CD8-positive, alpha-beta memory T cell (primary cell): ENCODE data around the gene RHOXF2B. TPM values are rescaled to one million over a fixed set of nuclear protein-coding genes. Genes with fewer than 3 reads are reported as not detected.
"Not testable (repeated sequence)": the region's sequence is repeated elsewhere in the genome, so short reads cannot be mapped to it uniquely, and the experiment has no call there.

ENCODE experiments used
- CTCF ChIA-PET: fragments of 350-600 bp; sonication (Branson Sonifier 250); formaldehyde crosslinking; loops from one replicate; lab custom pipeline; 2021; ENCODE audit warnings: antibody characterized with exemption; lab: Charles Lee
- POLR2A ChIA-PET: fragments of 350-600 bp; sonication (Branson Sonifier 250); formaldehyde crosslinking; loops from one replicate; lab custom pipeline; 2021; ENCODE audit warnings: antibody characterized with exemption; lab: Charles Lee
- DNase-seq, 5 donors: peaks; one replicate each; pipeline versions ENCODE4 v3.0.0 to v3.0.0-alpha.2; 2020 to 2022; ENCODE audit warnings: mixed read lengths in 1 of 5
- H3K27ac ChIP-seq: one replicate; pipeline ENCODE4 v1.7.0; 2013; ENCODE audit warnings: low read depth, mild to moderate bottlenecking, low read length, moderate library complexity
- H3K27me3 ChIP-seq: 2 replicates; pipeline ENCODE4 v1.7.0; 2013; ENCODE audit warnings: low read length, mild to moderate bottlenecking; ENCODE audit not compliant: insufficient read depth, poor library complexity, severe bottlenecking
- H3K36me3 ChIP-seq: 2 replicates; pipeline ENCODE4 v1.7.0; 2013; ENCODE audit warnings: mild to moderate bottlenecking, low read length, moderate library complexity; ENCODE audit not compliant: insufficient read depth
- H3K4me1 ChIP-seq: 2 replicates; pipeline ENCODE4 v1.7.0; 2013; ENCODE audit warnings: mild to moderate bottlenecking, low read length, moderate library complexity; ENCODE audit not compliant: insufficient read depth
- H3K4me3 ChIP-seq: 2 replicates; pipeline ENCODE4 v1.7.0; 2013; ENCODE audit warnings: mild to moderate bottlenecking, low read length
- H3K9me3 ChIP-seq: 2 replicates; pipeline ENCODE4 v1.7.0; 2013; ENCODE audit warnings: mild to moderate bottlenecking, low read length
- H3K27ac Mint-ChIP-seq, 8 donors: one replicate each; pipeline ENCODE4 v1.8.0; 2020 to 2021; ENCODE audit warnings: mixed read lengths in 8 of 8, mild to moderate bottlenecking in 6 of 8, inconsistent platforms in 3 of 8, moderate library complexity in 3 of 8
- H3K27me3 Mint-ChIP-seq, 2 donors: one replicate each; pipeline ENCODE4 v1.8.0; 2020 to 2021; ENCODE audit warnings: mixed read lengths in 2 of 2, mild to moderate bottlenecking in 1 of 2, moderate library complexity in 1 of 2
- H3K36me3 Mint-ChIP-seq, 3 donors: one replicate each; pipeline ENCODE4 v1.8.0; 2020 to 2021; ENCODE audit warnings: mixed read lengths in 3 of 3, inconsistent platforms in 1 of 3, mild to moderate bottlenecking in 1 of 3
- H3K4me1 Mint-ChIP-seq, 3 donors: one replicate each; pipeline ENCODE4 v1.8.0; 2020 to 2021; ENCODE audit warnings: mixed read lengths in 3 of 3, inconsistent platforms in 1 of 3, mild to moderate bottlenecking in 1 of 3
- H3K4me3 Mint-ChIP-seq, 7 donors: one replicate each; pipeline ENCODE4 v1.8.0; 2020 to 2021; ENCODE audit warnings: mixed read lengths in 7 of 7, mild to moderate bottlenecking in 6 of 7, moderate library complexity in 4 of 7, inconsistent platforms in 2 of 7
- H3K9me3 Mint-ChIP-seq, 5 donors: one replicate each; pipeline ENCODE4 v1.8.0; 2020 to 2022; ENCODE audit warnings: mixed read lengths in 5 of 5, mild to moderate bottlenecking in 3 of 5, moderate library complexity in 2 of 5, inconsistent platforms in 1 of 5
- polyA plus RNA-seq: library from polyadenylated mRNA; unstranded; fragments of 300-500 nt; fragmentation: Illumina TruSeq; gene quantifications from one replicate; pipeline ENCODE4 v1.2.3, GENCODE V29; 2021
- total RNA-seq, 2 experiments: library from RNA; stranded (reverse); gene quantifications; one replicate each; pipeline ENCODE4 v1.2.3, GENCODE V29; 2021

Gene RHOXF2B
- total RNA-seq (not detected), polyA plus RNA-seq (not detected)

DNA sequence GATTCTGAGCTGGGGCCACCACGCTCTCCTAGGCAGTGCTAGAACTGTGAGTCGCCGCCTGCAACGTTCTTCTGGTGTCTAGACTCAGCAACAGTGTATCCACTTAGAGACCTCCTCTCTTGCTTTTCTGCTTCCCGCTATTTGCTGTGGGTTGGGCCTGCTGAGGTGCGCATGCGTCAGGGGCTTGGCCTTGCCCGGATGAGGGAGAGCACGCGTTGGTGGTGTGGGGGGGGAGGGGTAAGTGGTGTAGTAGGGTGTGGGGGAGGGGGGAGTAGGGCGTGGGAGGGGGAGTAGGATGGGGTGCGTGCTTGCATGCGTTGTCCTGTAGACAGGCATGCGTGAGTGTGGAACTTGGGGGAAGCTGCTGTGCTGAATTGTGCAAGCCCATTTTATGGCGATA is at the start of gene RHOXF2B:
RHOXF2B (minus strand) TSS at position 101 of the 400 bp plus-strand sequence. CDS start 138 bp downstream, outside the sequence.
- H3K4me1 ChIP-seq, H3K4me1 Mint-ChIP-seq, H3K9me3 ChIP-seq, H3K4me3 ChIP-seq, POLR2A ChIA-PET, H3K4me3 Mint-ChIP-seq, DNase-seq, CTCF ChIA-PET, H3K27ac Mint-ChIP-seq, H3K27me3 Mint-ChIP-seq, H3K27ac ChIP-seq, H3K36me3 Mint-ChIP-seq, H3K9me3 Mint-ChIP-seq, H3K27me3 ChIP-seq, H3K36me3 ChIP-seq: not testable (repeated sequence)

- Histone ChIP-seq H3K9me3 (no peaks in the 10 kb centered on the region), H3K27me3 (no peaks in the 10 kb centered on the region), H3K4me1 (no peaks in the 10 kb centered on the region), H3K36me3 (no peaks in the 10 kb centered on the region), H3K4me3 (no peak overlapping the region), H3K27ac (no peak overlapping the region)
- no peaks in the 10 kb centered on the region for H3K9me3 Mint-ChIP-seq
- ChIA-PET CTCF (no interaction called here), POLR2A (no interaction called here)
- no peak for DNase-seq
- H3K36me3 Mint-ChIP-seq: no peaks in the 10 kb centered on the region
- H3K4me3 Mint-ChIP-seq: no peak overlapping the region
- H3K27me3 Mint-ChIP-seq: peaks cover 0 to 5% of the 10 kb centered on the region in 2 donors
- H3K27ac Mint-ChIP-seq: no peak overlapping the region
- peaks cover 0 to 7% (median 5%) of the 10 kb centered on the region in 3 donors for H3K4me1 Mint-ChIP-seq
Measured at GRCh38 chrX:120125444-120125843, 48.0 kb upstream of the RHOXF2B start.

DNA sequence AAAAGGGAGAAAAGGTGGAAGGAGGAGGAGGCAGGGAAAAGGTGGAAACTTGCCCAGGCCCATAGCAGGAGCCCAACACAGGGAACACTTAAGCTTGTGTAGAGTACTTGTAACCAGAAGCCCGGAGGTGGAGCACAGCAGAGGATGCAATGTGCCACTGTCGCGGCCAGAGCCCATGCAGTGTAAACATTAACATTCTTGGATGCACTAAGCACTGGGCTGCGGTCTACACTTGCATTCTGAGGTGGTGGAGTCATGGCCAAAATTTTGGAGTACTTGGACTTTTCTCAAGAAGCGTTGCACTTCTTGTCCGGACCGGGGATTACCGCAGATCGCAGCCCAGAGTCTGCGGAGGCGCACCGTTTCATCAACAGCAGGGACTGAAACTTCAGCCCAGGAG is 42.7 kb upstream of the RHOXF2B start:
- no peak overlapping the region for H3K27ac Mint-ChIP-seq
- Histone ChIP-seq H3K36me3 (no peaks in the 10 kb centered on the region), H3K9me3 (no peaks in the 10 kb centered on the region), H3K4me3 (no peak overlapping the region), H3K27ac (no peak overlapping the region), H3K4me1 (no peaks in the 10 kb centered on the region), H3K27me3 (no peaks in the 10 kb centered on the region)
- H3K4me1 Mint-ChIP-seq: no peaks in the 10 kb centered on the region
- ChIA-PET POLR2A (no interaction called here), CTCF (no interaction called here)
- no peaks in the 10 kb centered on the region for H3K36me3 Mint-ChIP-seq
- H3K27me3 Mint-ChIP-seq: peaks cover 0 to 8% of the 10 kb centered on the region in 2 donors
- no peaks in the 10 kb centered on the region for H3K9me3 Mint-ChIP-seq
- no peak for DNase-seq
- H3K4me3 Mint-ChIP-seq: no peak overlapping the region

GRCh38 chrX:120115438-120115963 is 38.0 kb upstream of the RHOXF2B start, which contains the start of gene RHOXF1:
TSS of gene RHOXF1 (minus strand) at chrX:120115913. CDS start at chrX:120115862, 51 bp downstream.
- DNase-seq: no peak
- Histone ChIP-seq H3K27me3 (no peaks in the 10 kb centered on the region), H3K4me3 (no peak within 1 kb of the TSS), H3K27ac (no peak within 1 kb of the TSS), H3K36me3 (no peaks in the 10 kb centered on the region), H3K4me1 (no peaks in the 10 kb centered on the region), H3K9me3 (no peaks in the 10 kb centered on the region)
- H3K9me3 Mint-ChIP-seq: no peaks in the 10 kb centered on the region
- peaks cover 0 to 4% of the 10 kb centered on the region in 2 donors for H3K27me3 Mint-ChIP-seq
- CTCF ChIA-PET: no interaction called here
- no peaks in the 10 kb centered on the region for H3K36me3 Mint-ChIP-seq
- H3K27ac Mint-ChIP-seq: no peak within 1 kb of the TSS
- no peak within 1 kb of the TSS for H3K4me3 Mint-ChIP-seq
- H3K4me1 Mint-ChIP-seq: no peaks in the 10 kb centered on the region
- POLR2A ChIA-PET: no interaction called here

DNA sequence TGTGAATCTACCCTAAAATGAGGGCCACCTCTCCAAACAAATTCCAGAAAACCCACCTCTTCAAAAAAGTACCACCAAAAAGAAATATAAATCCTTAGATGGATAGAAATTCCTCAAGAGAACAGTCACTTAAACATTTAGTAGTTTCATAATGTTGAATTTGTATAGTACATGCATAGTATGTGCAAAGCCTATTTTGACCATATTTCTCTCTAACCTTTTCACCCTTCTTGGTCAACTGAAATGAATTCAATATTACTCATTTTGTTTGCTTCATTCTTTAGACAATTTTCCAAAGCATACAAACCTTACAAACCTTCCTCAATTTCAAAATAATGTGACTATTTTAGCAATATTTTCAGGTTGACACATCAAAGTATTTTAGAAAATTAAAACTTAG is 34.1 kb upstream of the RHOXF2B start:
- CTCF ChIA-PET: no interaction called here
- Mint-ChIP-seq H3K4me3 (no peak overlapping the region), H3K27me3 (peaks cover 0 to 2% of the 10 kb centered on the region in 2 donors), H3K27ac (no peak overlapping the region), H3K9me3 (no peaks in the 10 kb centered on the region), H3K36me3 (no peaks in the 10 kb centered on the region), H3K4me1 (no peaks in the 10 kb centered on the region)
- Histone ChIP-seq H3K9me3 (no peaks in the 10 kb centered on the region), H3K27ac (no peak overlapping the region), H3K27me3 (no peaks in the 10 kb centered on the region), H3K4me1 (no peaks in the 10 kb centered on the region), H3K4me3 (no peak overlapping the region), H3K36me3 (no peaks in the 10 kb centered on the region)
- DNase-seq: no peak
- POLR2A ChIA-PET: no interaction called here

DNA sequence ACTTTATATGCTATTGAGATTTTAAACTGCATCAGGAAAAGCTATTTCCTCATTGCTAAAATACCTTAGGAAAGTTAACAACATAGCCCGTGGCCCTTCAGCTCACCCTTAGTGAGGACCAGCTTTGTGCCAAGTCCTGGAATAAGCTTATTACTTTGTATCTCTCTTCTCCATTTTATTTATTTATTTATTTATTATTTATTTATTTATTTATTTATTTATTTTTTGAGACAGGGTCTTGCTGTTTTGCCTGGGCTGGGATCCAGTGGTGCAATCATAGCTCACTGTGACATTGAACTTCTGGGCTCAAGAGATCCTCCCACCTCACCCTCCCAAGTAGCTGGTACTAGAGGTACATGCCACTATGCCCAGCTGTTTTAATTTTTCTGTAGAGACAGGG is 31.9 kb upstream of the RHOXF2B start:
- Histone ChIP-seq H3K4me1 (no peaks in the 10 kb centered on the region), H3K27ac (no peak overlapping the region), H3K36me3 (no peaks in the 10 kb centered on the region), H3K27me3 (no peaks in the 10 kb centered on the region), H3K4me3 (no peak overlapping the region), H3K9me3 (no peaks in the 10 kb centered on the region)
- ChIA-PET CTCF (no interaction called here), POLR2A (no interaction called here)
- no peak overlapping the region for H3K27ac Mint-ChIP-seq
- no peak for DNase-seq
- H3K9me3 Mint-ChIP-seq: peaks cover 0 to 7% (median 4%) of the 10 kb centered on the region in 5 donors
- peaks cover 0 to 1% (median 0%) of the 10 kb centered on the region in 3 donors for H3K36me3 Mint-ChIP-seq
- H3K4me3 Mint-ChIP-seq: no peak overlapping the region
- H3K4me1 Mint-ChIP-seq: no peaks in the 10 kb centered on the region
- peaks cover 0 to 6% of the 10 kb centered on the region in 2 donors for H3K27me3 Mint-ChIP-seq

- DNase-seq, CTCF ChIA-PET: not testable (repeated sequence)
Measured at GRCh38 chrX:120104707-120105106, 27.2 kb upstream of the RHOXF2B start.

GRCh38 chrX:120101057-120101456 is 23.6 kb upstream of the RHOXF2B start:
- CTCF ChIA-PET, DNase-seq, H3K27ac ChIP-seq, H3K9me3 ChIP-seq, H3K27ac Mint-ChIP-seq, H3K4me1 ChIP-seq, H3K27me3 ChIP-seq, H3K4me1 Mint-ChIP-seq, H3K4me3 Mint-ChIP-seq, H3K36me3 ChIP-seq, H3K36me3 Mint-ChIP-seq, H3K4me3 ChIP-seq: not testable (repeated sequence)
- POLR2A ChIA-PET: interaction anchor here (0.6 kb wide), 1 partner anchor 530 kb away, joined by 4 read pairs; no protein-coding TSS in a partner anchor
- H3K27me3 Mint-ChIP-seq: peaks cover 3 to 18% of the 10 kb centered on the region in 2 donors
- peaks cover 0 to 38% (median 33%) of the 10 kb centered on the region in 5 donors for H3K9me3 Mint-ChIP-seq

More at GRCh38 chrX:120104707-120105106, 27.2 kb upstream of the RHOXF2B start:
- H3K27ac Mint-ChIP-seq, H3K4me1 Mint-ChIP-seq, POLR2A ChIA-PET, H3K4me1 ChIP-seq, H3K36me3 ChIP-seq, H3K27ac ChIP-seq, H3K27me3 ChIP-seq, H3K4me3 Mint-ChIP-seq, H3K36me3 Mint-ChIP-seq, H3K9me3 ChIP-seq, H3K4me3 ChIP-seq: not testable (repeated sequence)
- Mint-ChIP-seq H3K27me3 (peaks cover 0 to 13% of the 10 kb centered on the region in 2 donors), H3K9me3 (peaks cover 0 to 38% (median 33%) of the 10 kb centered on the region in 5 donors)
